Measurements from ENCODE around the gene TMPRSS7. TPM values are rescaled to one million over a fixed set of nuclear protein-coding genes. Genes with fewer than 3 reads are reported as not detected.

TMPRSS7 gene
- total RNA-seq, 1 experiment from 2014 or later, result not detected

GRCh38 chr3:112010636-112011035 is 23.9 kb upstream of the TMPRSS7 start:
- Mint-ChIP-seq H3K36me3 (ENCODE audit: insufficient read depth, unreplicated experiment) (no peaks in the 10 kb centered on the region), H3K27me3 (ENCODE audit: unreplicated experiment) (no peaks in the 10 kb centered on the region), H3K4me1 (ENCODE audit: low read depth, unreplicated experiment) (no peaks in the 10 kb centered on the region), H3K4me3 (ENCODE audit: low read depth, unreplicated experiment) (no peak overlapping the region), H3K9me3 (ENCODE audit: low read depth, unreplicated experiment) (no peaks in the 10 kb centered on the region), H3K27ac (ENCODE audit: unreplicated experiment) (no peak overlapping the region)
- TF ChIP-seq CTCF (IDR thresholded peaks at IDR 0.05; ENCODE audit: unreplicated experiment), result no peak
- no TSS peak for BruUV-seq (replicated peaks)
- CTCF ChIA-PET, result no interaction called here
- intact Hi-C loops (cut with micrococcal nuclease; ENCODE audit: unreplicated experiment), result no loop called here
- no peak for DNase-seq

- BruUV-seq (replicated peaks), result no TSS peak
These were observed 23.1 kb upstream of the TMPRSS7 start for GRCh38 chr3:112011376-112011940.

GRCh38 chr3:112012205-112012992 is 22.1 kb upstream of the TMPRSS7 start:
- TF ChIP-seq CTCF (IDR thresholded peaks at IDR 0.05; ENCODE audit: unreplicated experiment), result no peak
- no peaks in the 10 kb centered on the region for H3K4me1 Mint-ChIP-seq (ENCODE audit: low read depth, unreplicated experiment)
- no TSS peak for BruUV-seq (replicated peaks)
- no peaks in the 10 kb centered on the region for H3K36me3 Mint-ChIP-seq (ENCODE audit: insufficient read depth, unreplicated experiment)
- no peaks in the 10 kb centered on the region for H3K27me3 Mint-ChIP-seq (ENCODE audit: unreplicated experiment)
- no peak for DNase-seq
- CTCF ChIA-PET, result interaction anchor here (1.0 to 3.3 kb wide), 10 partner anchors 9 to 343 kb away, joined by 3 to 33 read pairs (median 6); partner anchors contain the start of genes ABHD10, PHLDB2 and TAGLN3
- no peak overlapping the region for H3K27ac Mint-ChIP-seq (ENCODE audit: unreplicated experiment)
- H3K9me3 Mint-ChIP-seq (ENCODE audit: low read depth, unreplicated experiment), result no peaks in the 10 kb centered on the region
- H3K4me3 Mint-ChIP-seq (ENCODE audit: low read depth, unreplicated experiment), result no peak overlapping the region
- intact Hi-C loops (cut with micrococcal nuclease; ENCODE audit: unreplicated experiment), result no loop called here

More at GRCh38 chr3:112011376-112011940, 23.1 kb upstream of the TMPRSS7 start:
- intact Hi-C loops (cut with micrococcal nuclease; ENCODE audit: unreplicated experiment), result no loop called here
- CTCF ChIA-PET, result interaction anchor here (1.0 kb wide), 1 partner anchor 152 kb away, joined by 3 read pairs; the partner anchor contains the start of gene PHLDB2
- Mint-ChIP-seq H3K4me3 (ENCODE audit: low read depth, unreplicated experiment) (no peak overlapping the region), H3K9me3 (ENCODE audit: low read depth, unreplicated experiment) (no peaks in the 10 kb centered on the region), H3K27me3 (ENCODE audit: unreplicated experiment) (no peaks in the 10 kb centered on the region), H3K4me1 (ENCODE audit: low read depth, unreplicated experiment) (no peaks in the 10 kb centered on the region), H3K36me3 (ENCODE audit: insufficient read depth, unreplicated experiment) (no peaks in the 10 kb centered on the region), H3K27ac (ENCODE audit: unreplicated experiment) (no peak overlapping the region)
- no peak for TF ChIP-seq CTCF (IDR thresholded peaks at IDR 0.05; ENCODE audit: unreplicated experiment)
- no peak for DNase-seq

GRCh38 chr3:112013058-112013783 is 21.3 kb upstream of the TMPRSS7 start:
- peak; percentile 62 for DNase-seq
- H3K27ac Mint-ChIP-seq (ENCODE audit: unreplicated experiment), result no peak overlapping the region
- no TSS peak for BruUV-seq (replicated peaks)
- no peaks in the 10 kb centered on the region for H3K9me3 Mint-ChIP-seq (ENCODE audit: low read depth, unreplicated experiment)
- intact Hi-C loops (cut with micrococcal nuclease; ENCODE audit: unreplicated experiment), result no loop called here
- H3K4me3 Mint-ChIP-seq (ENCODE audit: low read depth, unreplicated experiment), result no peak overlapping the region
- H3K4me1 Mint-ChIP-seq (ENCODE audit: low read depth, unreplicated experiment), result no peaks in the 10 kb centered on the region
- no peaks in the 10 kb centered on the region for H3K36me3 Mint-ChIP-seq (ENCODE audit: insufficient read depth, unreplicated experiment)
- no peaks in the 10 kb centered on the region for H3K27me3 Mint-ChIP-seq (ENCODE audit: unreplicated experiment)
- TF ChIP-seq CTCF (IDR thresholded peaks at IDR 0.05; ENCODE audit: unreplicated experiment), result peak; percentile 26
- CTCF ChIA-PET, result interaction anchor here (0.5 to 3.3 kb wide), 27 partner anchors 10 to 346 kb away, joined by 3 to 33 read pairs (median 4); partner anchors contain the start of genes ABHD10 and TAGLN3
